CD4-positive, CD25-positive, alpha-beta regulatory T cell (primary cell): ENCODE results near the gene PERP. TPM values are rescaled to one million over a fixed set of nuclear protein-coding genes. Genes with fewer than 3 reads are reported as not detected.

Experiments used
- ATAC-seq, 2 donors: fragments of 150-1000 bp; cut with Tn5 transposase; one replicate each; pipeline ENCODE4 v1.10.0; 2021; ENCODE audit warnings: low read depth in 2 of 2, moderate number of reproducible peaks in 2 of 2, moderate library complexity in 1 of 2
- DNase-seq, 3 donors: peaks; one replicate each; pipeline versions ENCODE4 v3.0.0 to v3.0.0-alpha.2; 2012 to 2022; ENCODE audit warnings: mixed read lengths in 1 of 3
- H3K27ac ChIP-seq: one replicate; pipeline ENCODE4 v1.7.0; 2013; ENCODE audit warnings: mild to moderate bottlenecking, low read length; ENCODE audit not compliant: insufficient read depth, poor library complexity, severe bottlenecking
- H3K27me3 ChIP-seq: one replicate; pipeline ENCODE4 v1.7.0; 2013; ENCODE audit warnings: low read length; ENCODE audit not compliant: control insufficient read depth, insufficient read depth
- H3K36me3 ChIP-seq: one replicate; pipeline ENCODE4 v1.7.0; 2013; ENCODE audit warnings: mild to moderate bottlenecking, low read length, moderate library complexity; ENCODE audit not compliant: control insufficient read depth, insufficient read depth
- H3K4me1 ChIP-seq: 2 replicates; pipeline ENCODE4 v1.7.0; 2013; ENCODE audit warnings: mild to moderate bottlenecking, low read length; ENCODE audit not compliant: insufficient read depth, control insufficient read depth, poor library complexity, severe bottlenecking
- H3K4me3 ChIP-seq: one replicate; pipeline ENCODE4 v1.7.0; 2013; ENCODE audit warnings: low read depth, mild to moderate bottlenecking, low read length, moderate library complexity
- H3K9me3 ChIP-seq, 2 experiments: 1 replicate in 1 of 2; 2 replicates in 1 of 2; pipeline ENCODE4 v1.7.0; 2013; ENCODE audit warnings: low read length in 2 of 2, mild to moderate bottlenecking in 1 of 2, moderate library complexity in 1 of 2; ENCODE audit not compliant: control insufficient read depth in 2 of 2
- H3K27ac Mint-ChIP-seq, 3 donors: one replicate each; pipeline ENCODE4 v1.8.0; 2020 to 2022; ENCODE audit warnings: mild to moderate bottlenecking in 3 of 3, mixed read lengths in 3 of 3, moderate library complexity in 2 of 3
- H3K27me3 Mint-ChIP-seq: one replicate; pipeline ENCODE4 v1.8.0; 2022; ENCODE audit warnings: mild to moderate bottlenecking, mixed read lengths
- H3K36me3 Mint-ChIP-seq: one replicate; pipeline ENCODE4 v1.8.0; 2020; ENCODE audit warnings: mixed read lengths
- H3K4me1 Mint-ChIP-seq, 4 donors: one replicate each; pipeline ENCODE4 v1.8.0; 2020 to 2022; ENCODE audit warnings: mixed read lengths in 4 of 4, mild to moderate bottlenecking in 1 of 4
- H3K4me3 Mint-ChIP-seq, 4 donors: one replicate each; pipeline ENCODE4 v1.8.0; 2020 to 2022; ENCODE audit warnings: mild to moderate bottlenecking in 4 of 4, mixed read lengths in 4 of 4, moderate library complexity in 3 of 4
- H3K9me3 Mint-ChIP-seq, 7 donors: one replicate each; pipeline ENCODE4 v1.8.0; 2020 to 2022; ENCODE audit warnings: mixed read lengths in 7 of 7, mild to moderate bottlenecking in 3 of 7, moderate library complexity in 2 of 7
- polyA plus RNA-seq, 4 donors: library from polyadenylated mRNA; unstranded; fragments of 300-500 nt; fragmentation: Illumina TruSeq; gene quantifications; one replicate each; pipeline ENCODE4 v1.2.3, GENCODE V29; 2021
- total RNA-seq: library from RNA; stranded (reverse); gene quantifications from one replicate; pipeline ENCODE4 v1.2.3, GENCODE V29; 2022

The PERP gene
- total and polyA plus RNA-seq, 5 donors from 2014 or later = 2.3 to 12.4 (median 5.6) TPM

DNA sequence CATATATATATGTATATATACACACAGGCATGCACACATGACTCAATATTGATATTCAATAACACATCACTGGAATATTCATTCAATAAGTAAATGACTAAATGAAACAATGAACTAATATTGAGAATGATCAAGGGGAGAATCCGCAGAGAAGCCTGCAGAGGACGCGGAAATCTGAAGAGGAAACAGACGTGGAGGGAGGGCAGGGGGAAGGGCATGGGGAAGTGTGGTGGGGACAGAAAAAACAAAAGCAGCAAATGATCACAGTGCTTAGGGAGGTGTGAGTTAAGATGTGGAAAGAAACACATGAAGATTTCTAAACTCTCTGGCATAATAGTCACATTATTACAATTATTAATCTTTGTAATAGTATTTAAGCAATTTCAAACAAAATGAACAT, 14.5 kb downstream of the PERP start:
- no peak overlapping the region for H3K27ac Mint-ChIP-seq
- Histone ChIP-seq H3K27ac (no peak overlapping the region), H3K36me3 (peaks cover 10% of the 10 kb centered on the region), H3K4me3 (no peak overlapping the region), H3K9me3 (no peaks in the 10 kb centered on the region), H3K27me3 (no peaks in the 10 kb centered on the region), H3K4me1 (no peaks in the 10 kb centered on the region)
- no peak for DNase-seq
- ATAC-seq = no peak
- no peaks in the 10 kb centered on the region for H3K4me1 Mint-ChIP-seq
- H3K9me3 Mint-ChIP-seq = peaks cover 0 to 1% (median 0%) of the 10 kb centered on the region in 7 donors
- peaks cover 13% of the 10 kb centered on the region for H3K36me3 Mint-ChIP-seq
- no peak overlapping the region for H3K4me3 Mint-ChIP-seq
- no peaks in the 10 kb centered on the region for H3K27me3 Mint-ChIP-seq

GRCh38 chr6:138089325-138089724, 17.9 kb downstream of the PERP start:
- Histone ChIP-seq H3K9me3 (no peaks in the 10 kb centered on the region), H3K4me1 (no peaks in the 10 kb centered on the region), H3K27me3 (no peaks in the 10 kb centered on the region), H3K27ac (no peak overlapping the region), H3K36me3 (no peaks in the 10 kb centered on the region), H3K4me3 (no peak overlapping the region)
- no peak overlapping the region for H3K4me3 Mint-ChIP-seq
- no peak for ATAC-seq
- no peak for DNase-seq
- H3K27me3 Mint-ChIP-seq = peaks cover 4% of the 10 kb centered on the region
- H3K27ac Mint-ChIP-seq = no peak overlapping the region
- no peaks in the 10 kb centered on the region for H3K9me3 Mint-ChIP-seq
- no peaks in the 10 kb centered on the region for H3K4me1 Mint-ChIP-seq
- peaks cover 4% of the 10 kb centered on the region for H3K36me3 Mint-ChIP-seq

- Mint-ChIP-seq H3K36me3 (peaks cover 4% of the 10 kb centered on the region), H3K4me3 (no peak overlapping the region), H3K27me3 (peaks cover 4% of the 10 kb centered on the region), H3K9me3 (no peaks in the 10 kb centered on the region), H3K27ac (no peak overlapping the region), H3K4me1 (no peaks in the 10 kb centered on the region)
- no peaks in the 10 kb centered on the region for H3K36me3 ChIP-seq
- H3K9me3 ChIP-seq = no peaks in the 10 kb centered on the region
- H3K4me3 ChIP-seq = no peak overlapping the region
- ATAC-seq (no peak), DNase-seq (no peak)
- no peak overlapping the region for H3K27ac ChIP-seq
- H3K27me3 ChIP-seq = no peaks in the 10 kb centered on the region
- H3K4me1 ChIP-seq = no peaks in the 10 kb centered on the region
Measured at GRCh38 chr6:138088326-138088762, 18.9 kb downstream of the PERP start.

GRCh38 chr6:138087593-138088325, 19.5 kb downstream of the PERP start:
- H3K27me3 Mint-ChIP-seq = peaks cover 4% of the 10 kb centered on the region
- H3K9me3 Mint-ChIP-seq = no peaks in the 10 kb centered on the region
- H3K36me3 ChIP-seq = no peaks in the 10 kb centered on the region
- no peaks in the 10 kb centered on the region for H3K27me3 ChIP-seq
- no peak overlapping the region for H3K27ac Mint-ChIP-seq
- no peaks in the 10 kb centered on the region for H3K9me3 ChIP-seq
- H3K4me1 Mint-ChIP-seq = no peaks in the 10 kb centered on the region
- H3K27ac ChIP-seq = no peak overlapping the region
- H3K4me3 ChIP-seq = no peak overlapping the region
- no peak overlapping the region for H3K4me3 Mint-ChIP-seq
- no peaks in the 10 kb centered on the region for H3K4me1 ChIP-seq
- DNase-seq (no peak), ATAC-seq (no peak)
- H3K36me3 Mint-ChIP-seq = peaks cover 4% of the 10 kb centered on the region

DNA sequence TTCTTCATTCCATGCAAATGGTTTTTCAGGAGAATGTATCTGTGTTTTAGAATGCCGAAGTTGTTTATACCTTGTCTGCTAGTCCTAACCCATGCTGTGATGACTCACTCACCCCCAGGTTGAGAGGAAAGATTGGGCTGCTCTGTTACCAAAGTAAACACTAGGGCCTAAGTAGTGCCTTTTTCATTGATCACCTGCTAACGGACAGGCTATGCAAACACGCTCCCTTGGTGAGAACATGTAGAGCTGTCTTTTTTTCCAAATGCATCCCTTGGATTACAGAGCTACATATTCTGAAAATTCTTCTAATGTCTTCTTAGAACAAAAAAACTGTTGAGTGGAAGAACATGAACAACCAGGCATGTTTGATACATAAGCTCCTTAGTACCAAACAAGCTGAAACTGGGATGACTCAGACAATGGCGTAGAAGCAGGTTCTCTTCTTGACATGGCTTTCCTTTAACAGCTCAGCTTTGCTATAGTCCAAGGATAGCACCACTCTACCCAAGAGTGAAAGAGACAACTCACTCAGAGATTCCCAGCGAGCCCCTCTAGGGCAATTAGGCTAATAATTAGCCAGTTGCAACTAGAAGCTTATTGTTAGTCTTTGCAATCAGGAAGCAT, 20.5 kb downstream of the PERP start:
- H3K4me3 ChIP-seq = no peak overlapping the region
- H3K27me3 ChIP-seq = no peaks in the 10 kb centered on the region
- no peaks in the 10 kb centered on the region for H3K36me3 Mint-ChIP-seq
- H3K27me3 Mint-ChIP-seq = peaks cover 4% of the 10 kb centered on the region
- no peaks in the 10 kb centered on the region for H3K9me3 Mint-ChIP-seq
- H3K9me3 ChIP-seq = no peaks in the 10 kb centered on the region
- no peaks in the 10 kb centered on the region for H3K4me1 Mint-ChIP-seq
- ATAC-seq (no peak), DNase-seq (no peak)
- H3K4me3 Mint-ChIP-seq = no peak overlapping the region
- H3K4me1 ChIP-seq = no peaks in the 10 kb centered on the region
- H3K27ac Mint-ChIP-seq = no peak overlapping the region
- no peak overlapping the region for H3K27ac ChIP-seq
- no peaks in the 10 kb centered on the region for H3K36me3 ChIP-seq

- Histone ChIP-seq H3K27ac (no peak overlapping the region), H3K4me3 (no peak overlapping the region), H3K4me1 (no peaks in the 10 kb centered on the region), H3K9me3 (no peaks in the 10 kb centered on the region), H3K27me3 (no peaks in the 10 kb centered on the region), H3K36me3 (no peaks in the 10 kb centered on the region)
- Mint-ChIP-seq H3K36me3 (no peaks in the 10 kb centered on the region), H3K9me3 (no peaks in the 10 kb centered on the region), H3K27ac (no peak overlapping the region), H3K4me1 (no peaks in the 10 kb centered on the region), H3K27me3 (peaks cover 6% of the 10 kb centered on the region), H3K4me3 (no peak overlapping the region)
- no peak for DNase-seq
- ATAC-seq = no peak
Measured at GRCh38 chr6:138085839-138086222, 21.4 kb downstream of the PERP start.

DNA sequence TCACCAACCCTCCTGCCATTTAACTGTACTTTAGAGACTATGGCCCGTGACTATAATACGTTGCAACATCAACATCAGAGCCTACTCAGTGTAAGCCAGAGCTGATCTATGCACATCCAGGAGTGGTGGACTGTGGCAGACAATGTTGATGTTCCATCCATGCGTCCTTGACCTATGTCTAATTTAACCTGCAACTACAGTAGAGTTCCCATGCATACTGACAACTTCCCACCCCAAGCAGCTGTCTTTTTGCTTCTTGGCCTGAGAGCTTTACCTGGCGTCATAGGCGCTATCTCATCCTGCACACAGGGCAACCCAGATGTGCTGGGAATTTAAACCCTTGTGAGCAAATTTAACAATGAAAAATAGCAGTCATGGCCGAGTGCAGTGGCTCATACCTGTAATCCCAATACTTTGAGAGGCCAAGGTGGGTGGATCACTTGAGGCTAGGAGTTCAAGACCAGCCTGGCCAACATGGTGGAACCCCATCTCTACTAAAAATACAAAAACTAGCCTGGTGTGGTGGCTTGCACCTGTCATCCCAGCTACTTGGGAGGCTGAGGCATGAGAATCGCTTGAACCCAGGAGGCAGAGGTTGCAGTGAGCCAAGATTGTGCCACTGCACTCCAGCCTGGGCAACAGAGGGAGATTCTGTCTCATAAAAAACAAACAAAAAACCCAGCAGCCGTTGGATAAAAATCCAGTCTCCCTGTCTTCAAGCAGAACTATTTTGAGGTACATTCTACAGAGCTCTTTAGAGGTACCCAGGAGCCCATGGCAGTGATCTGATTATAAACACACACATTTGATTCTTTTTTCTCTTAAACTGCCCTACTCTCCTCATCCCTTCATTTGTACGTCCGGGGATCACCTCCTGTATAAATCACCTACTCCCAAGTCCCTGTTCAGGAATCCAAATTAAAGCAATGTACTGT, 22.0 kb downstream of the PERP start:
- Mint-ChIP-seq H3K9me3 (no peaks in the 10 kb centered on the region), H3K27me3 (peaks cover 13% of the 10 kb centered on the region), H3K4me1 (no peaks in the 10 kb centered on the region), H3K36me3 (no peaks in the 10 kb centered on the region), H3K4me3 (no peak overlapping the region), H3K27ac (no peak overlapping the region)
- no peak overlapping the region for H3K4me3 ChIP-seq
- ATAC-seq (no peak), DNase-seq (no peak)
- no peaks in the 10 kb centered on the region for H3K4me1 ChIP-seq
- no peaks in the 10 kb centered on the region for H3K36me3 ChIP-seq
- H3K9me3 ChIP-seq = no peaks in the 10 kb centered on the region
- H3K27ac ChIP-seq = no peak overlapping the region
- H3K27me3 ChIP-seq = no peaks in the 10 kb centered on the region
